Naive thymus-derived CD4-positive, alpha-beta T cell (primary cell): ENCODE data around the gene ASF1B. TPM values are rescaled to one million over a fixed set of nuclear protein-coding genes. Genes with fewer than 3 reads are reported as not detected.

ENCODE experiments used
- ATAC-seq: fragments of 150-1000 bp; cut with Tn5 transposase; 2 replicates; pipeline ENCODE4 v1.10.0; 2021; ENCODE audit warnings: mild to moderate bottlenecking, moderate library complexity
- CTCF ChIA-PET: fragments of 350-600 bp; sonication (Branson Sonifier 250); formaldehyde crosslinking; loops from one replicate; lab custom pipeline; 2021; ENCODE audit warnings: antibody characterized with exemption; lab: Charles Lee
- POLR2A ChIA-PET: fragments of 350-600 bp; sonication (Branson Sonifier 250); formaldehyde crosslinking; loops from one replicate; lab custom pipeline; 2021; ENCODE audit warnings: antibody characterized with exemption, inconsistent platforms; lab: Charles Lee
- DNase-seq, 9 donors: peaks; one replicate each; pipeline versions ENCODE4 v3.0.0 to v3.0.0-alpha.2; 2020 to 2022; ENCODE audit warnings: mixed read lengths in 1 of 9
- H3K27ac ChIP-seq: one replicate; pipeline ENCODE4 v1.7.0; 2013; ENCODE audit warnings: mild to moderate bottlenecking, low read depth, low read length, moderate library complexity
- H3K27me3 ChIP-seq, 2 donors: one replicate each; pipeline ENCODE4 v1.7.0; 2013; ENCODE audit warnings: low read length in 2 of 2, mild to moderate bottlenecking in 2 of 2, moderate library complexity in 2 of 2; ENCODE audit not compliant: control insufficient read depth in 2 of 2, insufficient read depth in 2 of 2
- H3K36me3 ChIP-seq, 3 experiments: 1 replicate in 2 of 3; 2 replicates in 1 of 3; pipeline ENCODE4 v1.7.0; 2013; ENCODE audit warnings: low read length in 3 of 3, mild to moderate bottlenecking in 3 of 3, moderate library complexity in 1 of 3; ENCODE audit not compliant: insufficient read depth in 3 of 3, control insufficient read depth in 2 of 3
- H3K4me1 ChIP-seq, 2 donors: one replicate each; pipeline ENCODE4 v1.7.0; 2013; ENCODE audit warnings: low read length in 2 of 2, mild to moderate bottlenecking in 2 of 2, moderate library complexity in 1 of 2; ENCODE audit not compliant: control insufficient read depth in 2 of 2, insufficient read depth in 2 of 2
- H3K4me3 ChIP-seq: 2 replicates; pipeline ENCODE4 v1.7.0; 2013; ENCODE audit warnings: mild to moderate bottlenecking, low read length
- H3K9me3 ChIP-seq, 3 experiments: 1 replicate in 2 of 3; 2 replicates in 1 of 3; pipeline ENCODE4 v1.7.0; 2013; ENCODE audit warnings: low read length in 3 of 3; ENCODE audit not compliant: control insufficient read depth in 2 of 3
- H3K27ac Mint-ChIP-seq, 9 donors: one replicate each; pipeline ENCODE4 v1.8.0; 2020 to 2022; ENCODE audit warnings: mixed read lengths in 9 of 9, mild to moderate bottlenecking in 8 of 9, moderate library complexity in 5 of 9, inconsistent platforms in 2 of 9
- H3K27me3 Mint-ChIP-seq, 5 donors: one replicate each; pipeline ENCODE4 v1.8.0; 2021 to 2022; ENCODE audit warnings: mixed read lengths in 5 of 5, mild to moderate bottlenecking in 1 of 5
- H3K36me3 Mint-ChIP-seq, 5 donors: one replicate each; pipeline ENCODE4 v1.8.0; 2020 to 2022; ENCODE audit warnings: mixed read lengths in 5 of 5, mild to moderate bottlenecking in 3 of 5, inconsistent platforms in 1 of 5
- H3K4me1 Mint-ChIP-seq, 7 donors: one replicate each; pipeline ENCODE4 v1.8.0; 2020 to 2022; ENCODE audit warnings: mixed read lengths in 7 of 7, mild to moderate bottlenecking in 3 of 7, inconsistent platforms in 1 of 7
- H3K4me3 Mint-ChIP-seq, 10 donors: one replicate each; pipeline ENCODE4 v1.8.0; 2020 to 2022; ENCODE audit warnings: mild to moderate bottlenecking in 10 of 10, mixed read lengths in 10 of 10, moderate library complexity in 6 of 10, inconsistent platforms in 2 of 10
- H3K9me3 Mint-ChIP-seq, 11 donors: one replicate each; pipeline ENCODE4 v1.8.0; 2020 to 2022; ENCODE audit warnings: mixed read lengths in 11 of 11, mild to moderate bottlenecking in 4 of 11, inconsistent platforms in 1 of 11, moderate library complexity in 1 of 11
- intact Hi-C, 2 donors: fragments of 100-400 bp; cut with micrococcal nuclease; formaldehyde crosslinking; loops; one replicate each; pipeline ENCODE4 v1.15.1; 2023
- polyA plus RNA-seq, 2 donors: library from polyadenylated mRNA; unstranded; fragments of 300-500 nt; fragmentation: Illumina TruSeq; gene quantifications; one replicate each; pipeline ENCODE4 v1.2.3, GENCODE V29; 2021
- total RNA-seq, 6 experiments: library from RNA in 5 of 6; stranded (reverse) in 5 of 6; gene quantifications; 1 replicate in 5 of 6; 2 replicates in 1 of 6; pipeline ENCODE4 v1.2.3 and lab custom pipeline; 2021 to 2026

Gene ASF1B
- total and polyA plus RNA-seq, 7 experiments from 2014 or later, result 0.98 to 79.0 (median 2.4) TPM

DNA sequence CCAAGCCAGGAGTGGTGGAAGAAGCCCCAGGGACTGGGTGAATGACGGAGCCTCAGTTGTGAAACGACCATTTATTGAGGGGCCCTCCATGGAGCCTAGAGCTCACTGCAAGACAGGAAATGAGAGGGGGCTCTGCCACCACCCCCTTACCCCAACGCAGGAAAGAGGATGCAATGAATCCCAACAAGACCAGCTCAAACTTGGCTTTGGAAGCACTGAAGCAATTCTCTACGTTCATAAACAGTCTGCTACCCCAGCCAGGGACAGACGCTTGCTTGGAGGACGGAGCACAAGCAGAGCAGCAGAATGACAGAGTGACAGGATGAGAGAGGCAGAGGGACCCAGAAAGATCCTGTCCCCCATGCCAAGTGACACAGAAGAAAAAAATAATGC, 19.9 kb downstream of the ASF1B start:
- Histone ChIP-seq H3K27me3 (no peaks in the 10 kb centered on the region), H3K36me3 (no peaks in the 10 kb centered on the region), H3K27ac (peak overlapping the region; percentile 72), H3K4me3 (peak overlapping the region; percentile 67), H3K9me3 (no peaks in the 10 kb centered on the region), H3K4me1 (peaks cover 15 to 56% of the 10 kb centered on the region in 2 donors)
- peaks cover 0 to 2% (median 0%) of the 10 kb centered on the region in 11 donors for H3K9me3 Mint-ChIP-seq
- no peaks in the 10 kb centered on the region for H3K27me3 Mint-ChIP-seq
- H3K4me3 Mint-ChIP-seq, result peak overlapping the region; percentile 83 to 97 (median 91)
- peak overlapping the region; percentile 56 to 97 (median 86) for H3K27ac Mint-ChIP-seq
- H3K4me1 Mint-ChIP-seq, result peaks cover 20 to 68% (median 58%) of the 10 kb centered on the region in 7 donors
- H3K36me3 Mint-ChIP-seq, result no peaks in the 10 kb centered on the region
- ChIA-PET POLR2A (interaction anchor here (0.6 to 2.2 kb wide), 6 partner anchors 14 to 105 kb away, joined by 3 to 10 read pairs (median 3); partner anchors contain the start of gene ASF1B), CTCF (interaction anchor here (0.7 to 2.6 kb wide), 5 partner anchors 20 to 567 kb away, joined by 3 to 10 read pairs (median 3); partner anchors contain the start of gene ASF1B)
- intact Hi-C loops, result loop anchor here in 1 of 2 donors (2.0 to 5.0 kb wide), 3 partner anchors 26 to 164 kb away; partner anchors contain the start of genes DCAF15 and SAMD1
- no peak for ATAC-seq
- DNase-seq, result peak in 2 of 9 donors; percentile 22 to 24

DNA sequence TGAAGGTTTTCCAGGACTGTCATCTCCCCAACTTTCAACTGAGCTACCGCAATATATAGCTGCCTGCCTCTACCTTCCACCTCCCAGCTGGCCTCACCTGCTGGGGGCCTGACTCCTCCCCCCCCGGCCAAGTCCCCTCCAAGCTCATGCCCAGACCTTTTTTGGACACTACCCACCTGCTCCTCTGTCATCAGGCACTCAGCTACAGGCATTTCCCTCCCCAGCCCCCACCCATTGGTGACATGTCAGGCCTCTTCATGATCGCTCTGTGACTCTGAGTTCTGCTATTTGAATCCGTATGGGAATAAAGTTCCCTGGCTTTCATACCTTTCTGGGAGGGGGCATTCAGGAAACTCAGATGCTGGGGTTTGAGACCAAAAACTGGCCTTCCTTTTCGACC, 20.6 kb downstream of the ASF1B start:
- H3K4me1 ChIP-seq, result peaks cover 15 to 58% of the 10 kb centered on the region in 2 donors
- Mint-ChIP-seq H3K27ac (peak overlapping the region in 8 of 9 donors; percentile 19 to 97 (median 83)), H3K27me3 (no peaks in the 10 kb centered on the region), H3K4me3 (peak overlapping the region; percentile 25 to 97 (median 91)), H3K36me3 (no peaks in the 10 kb centered on the region), H3K9me3 (peaks cover 0 to 2% (median 0%) of the 10 kb centered on the region in 11 donors), H3K4me1 (peaks cover 25 to 72% (median 63%) of the 10 kb centered on the region in 7 donors)
- peak overlapping the region; percentile 18 for H3K27ac ChIP-seq
- ATAC-seq (no peak), DNase-seq (no peak)
- no peak overlapping the region for H3K4me3 ChIP-seq
- H3K27me3 ChIP-seq, result no peaks in the 10 kb centered on the region
- H3K36me3 ChIP-seq, result no peaks in the 10 kb centered on the region
- POLR2A ChIA-PET, result interaction anchor here (0.9 to 2.2 kb wide), 4 partner anchors 15 to 42 kb away, joined by 3 to 10 read pairs (median 3); partner anchors contain the start of gene ASF1B
- CTCF ChIA-PET, result interaction anchor here (0.8 to 2.6 kb wide), 5 partner anchors 21 to 234 kb away, joined by 3 to 10 read pairs (median 4); partner anchors contain the start of gene ASF1B
- no peaks in the 10 kb centered on the region for H3K9me3 ChIP-seq
- intact Hi-C loops, result loop anchor here in 1 of 2 donors (2.0 to 5.0 kb wide), 3 partner anchors 25 to 163 kb away; partner anchors contain the start of genes DCAF15 and SAMD1

DNA sequence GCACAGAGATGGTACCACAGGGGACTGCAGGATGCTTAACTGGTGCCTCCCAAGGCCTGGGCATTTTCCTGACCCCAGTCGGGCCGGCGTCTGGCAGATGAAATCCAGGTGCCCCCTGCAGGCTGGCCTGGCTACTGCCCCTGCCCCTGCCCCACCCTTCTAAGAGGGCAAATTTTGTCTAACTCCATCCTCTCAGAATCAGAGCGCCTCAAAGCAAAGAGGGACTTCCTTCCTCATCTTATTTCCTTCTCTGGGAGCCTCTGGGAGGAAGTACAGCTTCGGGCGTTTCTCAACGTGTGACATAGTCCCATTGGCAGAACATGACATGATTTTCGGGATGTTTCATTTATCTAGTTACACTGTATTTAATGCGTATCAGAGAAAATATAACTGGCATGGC, 21.5 kb downstream of the ASF1B start:
- H3K27ac ChIP-seq, result no peak overlapping the region
- H3K4me1 Mint-ChIP-seq, result peaks cover 25 to 76% (median 67%) of the 10 kb centered on the region in 7 donors
- H3K4me3 ChIP-seq, result no peak overlapping the region
- no peaks in the 10 kb centered on the region for H3K36me3 Mint-ChIP-seq
- intact Hi-C loops, result loop anchor here in 1 of 2 donors (5.0 kb wide), 2 partner anchors 33 to 163 kb away; partner anchors contain the start of gene DCAF15
- no peaks in the 10 kb centered on the region for H3K27me3 Mint-ChIP-seq
- no peaks in the 10 kb centered on the region for H3K9me3 ChIP-seq
- ATAC-seq (no peak), DNase-seq (peak in 6 of 9 donors; percentile 18 to 57 (median 32))
- H3K36me3 ChIP-seq, result no peaks in the 10 kb centered on the region
- H3K27ac Mint-ChIP-seq, result peak overlapping the region in 7 of 9 donors; percentile 21 to 87 (median 59)
- H3K9me3 Mint-ChIP-seq, result peaks cover 0 to 2% (median 0%) of the 10 kb centered on the region in 11 donors
- H3K27me3 ChIP-seq, result no peaks in the 10 kb centered on the region
- CTCF ChIA-PET, result interaction anchor here (1.5 to 2.6 kb wide), 3 partner anchors 22 to 234 kb away, joined by 4 to 10 read pairs (median 4); partner anchors contain the start of gene ASF1B
- POLR2A ChIA-PET, result interaction anchor here (1.2 to 2.2 kb wide), 3 partner anchors 16 to 41 kb away, joined by 3 to 10 read pairs (median 3); partner anchors contain the start of gene ASF1B
- peak overlapping the region in 8 of 10 donors; percentile 18 to 97 (median 49) for H3K4me3 Mint-ChIP-seq
- peaks cover 15 to 58% of the 10 kb centered on the region in 2 donors for H3K4me1 ChIP-seq

DNA sequence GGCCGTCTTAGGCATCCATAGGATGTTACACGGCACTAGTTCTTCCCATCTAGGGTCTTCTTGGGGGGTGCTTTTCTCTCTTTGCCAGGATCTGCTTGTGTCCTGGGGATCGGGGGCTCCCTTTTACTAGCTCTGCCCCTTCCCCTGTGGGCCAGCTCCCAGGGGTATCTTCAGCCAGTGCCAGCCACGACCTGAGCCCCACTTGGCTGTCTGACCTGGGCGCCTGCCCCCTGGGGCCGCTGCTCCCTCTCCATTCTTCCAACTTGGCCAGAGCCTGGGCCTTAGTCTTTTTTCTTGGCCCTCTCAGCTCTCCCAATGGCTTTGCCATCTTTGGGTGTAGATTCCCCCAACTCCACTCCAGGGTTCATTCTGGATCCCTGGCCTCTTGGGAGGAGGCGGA, 21.9 kb downstream of the ASF1B start:
- Mint-ChIP-seq H3K27me3 (no peaks in the 10 kb centered on the region), H3K4me1 (peaks cover 25 to 74% (median 67%) of the 10 kb centered on the region in 7 donors)

GRCh38 chr19:14113762-14114414, 22.5 kb downstream of the ASF1B start:
- Histone ChIP-seq H3K36me3 (no peaks in the 10 kb centered on the region), H3K4me1 (peaks cover 15 to 56% of the 10 kb centered on the region in 2 donors), H3K4me3 (no peak overlapping the region), H3K27ac (no peak overlapping the region), H3K27me3 (no peaks in the 10 kb centered on the region), H3K9me3 (no peaks in the 10 kb centered on the region)
- Mint-ChIP-seq H3K27me3 (no peaks in the 10 kb centered on the region), H3K36me3 (no peaks in the 10 kb centered on the region), H3K27ac (peak overlapping the region in 4 of 9 donors; percentile 38 to 52 (median 40)), H3K4me1 (peaks cover 22 to 70% (median 63%) of the 10 kb centered on the region in 7 donors), H3K4me3 (peak overlapping the region in 4 of 10 donors; percentile 9 to 61 (median 22)), H3K9me3 (peaks cover 0 to 2% (median 0%) of the 10 kb centered on the region in 11 donors)
- ChIA-PET CTCF (interaction anchor here (0.9 to 2.6 kb wide), 3 partner anchors 9 to 37 kb away, joined by 6 to 10 read pairs (median 6); partner anchors contain the start of gene ASF1B), POLR2A (interaction anchor here (1.2 kb wide), 2 partner anchors 34 to 38 kb away, joined by 3 to 4 read pairs; no protein-coding TSS in a partner anchor)
- DNase-seq (peak in 4 of 9 donors; percentile 15 to 59 (median 32)), ATAC-seq (no peak)
- intact Hi-C loops, result no loop called here

More for the DNA sequence above, 21.9 kb downstream of the ASF1B start:
- Mint-ChIP-seq H3K4me3 (peak overlapping the region in 1 of 10 donors; percentile 40), H3K27ac (peak overlapping the region in 5 of 9 donors; percentile 21 to 87 (median 59)), H3K9me3 (peaks cover 0 to 2% (median 0%) of the 10 kb centered on the region in 11 donors), H3K36me3 (no peaks in the 10 kb centered on the region)
- no peaks in the 10 kb centered on the region for H3K27me3 ChIP-seq
- ATAC-seq (no peak), DNase-seq (no peak)
- POLR2A ChIA-PET, result interaction anchor here (1.2 to 1.3 kb wide), 2 partner anchors 39 to 40 kb away, joined by 3 to 4 read pairs; no protein-coding TSS in a partner anchor
- CTCF ChIA-PET, result interaction anchor here (1.3 to 2.6 kb wide), 3 partner anchors 22 to 234 kb away, joined by 4 to 10 read pairs (median 6); partner anchors contain the start of gene ASF1B
- H3K4me1 ChIP-seq, result peaks cover 15 to 58% of the 10 kb centered on the region in 2 donors
- no peak overlapping the region for H3K27ac ChIP-seq
- no peak overlapping the region for H3K4me3 ChIP-seq
- intact Hi-C loops, result no loop called here
- no peaks in the 10 kb centered on the region for H3K36me3 ChIP-seq
- H3K9me3 ChIP-seq, result no peaks in the 10 kb centered on the region
